Heart left ventricle (tissue), 13 donors: ENCODE data around the gene UCN3.

Experiments
- CTCF ChIP-seq, 12 donors: fragments of 200-600 bp; sonication (generic) in 4 of 12; IDR thresholded peaks; one replicate each; pipeline versions ENCODE4 v1.5.0 to v1.8.0; 2018 to 2022; ENCODE audit warnings: antibody characterized with exemption in 12 of 12, mild to moderate bottlenecking in 5 of 12
- POLR2A ChIP-seq, 2 donors: fragments of 450-650 bp; IDR thresholded peaks; one replicate each; pipeline ENCODE4 v1.6.1; 2017; ENCODE audit warnings: antibody characterized with exemption in 2 of 2, mild to moderate bottlenecking in 2 of 2, moderate library complexity in 2 of 2
- donor health status: ischemic (EF 13 %, LVEDD 7.1; RV severe dilation, severe dysfunction).
- donor health status: DM: no; HTN: yes; CAD: no.
- donor health status: DM: no; HTN: no; CAD: no.
- donor health status: ischemic (EF 25% LVEDD 6.9; RV normal size, moderate dysfunction).
- donor health status: ischemic (EF 25% LVEDD 5.7; RV mildly dilated, moderate dysfunction).
- donor health status: ischemic (EF 35%, LVEDD 5.7; RV mildly dilated, moderate dysfunction).
- donor health status: nonischemic (EF 11% LVEDD 7.7; RV severe dilation, severe dysfunction).
- donor health status: DM: yes; HTN: yes; CAD: no.
- donor health status: PGD.
- donor health status: ischemic (EF 29% LVEDD 5.4; RV normal size, mild dysfunction).
- donor health status: nonischemic (EF 23%, LVEDD 6.1; RV moderate dilation, normal function).

- TF ChIP-seq CTCF (IDR thresholded peaks at IDR 0.05) (no peak), POLR2A (IDR thresholded peaks at IDR 0.05) (no peak)
These were observed at the start of gene UCN3 for GRCh38 chr10:5364890-5365338.
